ENCODE measurements around the gene WDR6.

DNA sequence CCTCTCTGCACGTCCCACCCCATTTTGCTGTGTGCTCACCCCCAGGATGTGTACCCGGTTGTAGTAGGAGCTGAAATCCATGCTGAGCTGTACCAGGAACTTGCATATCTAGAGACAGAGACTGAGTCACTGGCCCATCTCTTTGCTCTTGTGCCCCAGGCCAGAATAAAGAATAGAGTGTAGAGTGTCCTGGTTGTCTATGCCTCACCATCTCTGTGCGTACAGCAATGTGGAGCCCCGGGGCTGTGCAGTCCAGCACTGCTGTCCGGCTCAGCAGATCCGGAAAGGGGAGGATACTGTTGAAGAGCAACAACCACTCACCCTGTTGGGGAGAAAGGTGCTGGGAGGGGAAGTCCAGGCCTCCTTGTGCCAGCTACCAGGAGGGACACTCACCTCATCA, 8.6 kb downstream of the WDR6 start:
- TF ChIP-seq, protein P1, sequence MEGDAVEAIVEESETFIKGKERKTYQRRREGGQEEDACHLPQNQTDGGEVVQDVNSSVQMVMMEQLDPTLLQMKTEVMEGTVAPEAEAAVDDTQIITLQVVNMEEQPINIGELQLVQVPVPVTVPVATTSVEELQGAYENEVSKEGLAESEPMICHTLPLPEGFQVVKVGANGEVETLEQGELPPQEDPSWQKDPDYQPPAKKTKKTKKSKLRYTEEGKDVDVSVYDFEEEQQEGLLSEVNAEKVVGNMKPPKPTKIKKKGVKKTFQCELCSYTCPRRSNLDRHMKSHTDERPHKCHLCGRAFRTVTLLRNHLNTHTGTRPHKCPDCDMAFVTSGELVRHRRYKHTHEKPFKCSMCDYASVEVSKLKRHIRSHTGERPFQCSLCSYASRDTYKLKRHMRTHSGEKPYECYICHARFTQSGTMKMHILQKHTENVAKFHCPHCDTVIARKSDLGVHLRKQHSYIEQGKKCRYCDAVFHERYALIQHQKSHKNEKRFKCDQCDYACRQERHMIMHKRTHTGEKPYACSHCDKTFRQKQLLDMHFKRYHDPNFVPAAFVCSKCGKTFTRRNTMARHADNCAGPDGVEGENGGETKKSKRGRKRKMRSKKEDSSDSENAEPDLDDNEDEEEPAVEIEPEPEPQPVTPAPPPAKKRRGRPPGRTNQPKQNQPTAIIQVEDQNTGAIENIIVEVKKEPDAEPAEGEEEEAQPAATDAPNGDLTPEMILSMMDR (IDR thresholded peaks at IDR 0.05): no peak
- TF ChIP-seq EP300 (IDR thresholded peaks at IDR 0.05): no peak
- no peak for TF ChIP-seq POLR2AphosphoS5 (IDR thresholded peaks at IDR 0.05)

Measured in stomach (tissue), 4 donors.